Endothelial cell of umbilical vein (primary cell): ENCODE data around the gene SOX8.

ENCODE experiments used
- CTCF ChIP-seq, 2 donors: IDR thresholded peaks; 1 replicate in 1 of 2; 2 replicates in 1 of 2; pipeline ENCODE4 v1.5.1; 2011; ENCODE audit warnings: low read length in 2 of 2, mild to moderate bottlenecking in 2 of 2, moderate library complexity in 2 of 2, control low read depth in 1 of 2, inconsistent platforms in 1 of 2, low read depth in 1 of 2; ENCODE audit not compliant: insufficient read depth in 1 of 2; ENCODE audit errors: extremely low read depth in 1 of 2
- MYC ChIP-seq: IDR thresholded peaks from one replicate; pipeline ENCODE4 v1.6.1; 2011; ENCODE audit warnings: mild to moderate bottlenecking, low read depth, low read length
- POLR2A ChIP-seq: IDR thresholded peaks from 2 replicates; pipeline ENCODE4 v1.6.1; 2012; ENCODE audit warnings: low read depth, mild to moderate bottlenecking, control low read depth, low read length

GRCh38 chr16:980595-980854, 1.0 kb upstream of the SOX8 start:
- no peak for TF ChIP-seq CTCF (IDR thresholded peaks at IDR 0.05; ENCODE audit: extremely low read depth in 1 of 2, insufficient read depth in 1 of 2, low read depth in 1 of 2, low read length in 2 of 2)
- no peak for TF ChIP-seq POLR2A
- TF ChIP-seq MYC: no peak
